Stimulated activated memory B cell treated with anti-CD40 and anti-IgM and Interleukin-4, amounts not matched to agents 10 μg/mL and 1 μg/mL and 100 μg/mL, for 72 hours (primary cell): ENCODE data around the gene PRKCA.

ENCODE experiments used
- ATAC-seq: fragments of 150-1000 bp; cut with Tn5 transposase; 2 replicates; pipeline ENCODE4 v1.10.0; 2021
- H3K27ac Mint-ChIP-seq: one replicate; pipeline ENCODE4 v1.8.0; 2022; ENCODE audit warnings: mild to moderate bottlenecking, mixed read lengths
- H3K27me3 Mint-ChIP-seq: one replicate; pipeline ENCODE4 v1.8.0; 2022; ENCODE audit warnings: mixed read lengths
- H3K36me3 Mint-ChIP-seq: one replicate; pipeline ENCODE4 v1.8.0; 2022; ENCODE audit warnings: mixed read lengths
- H3K4me1 Mint-ChIP-seq: one replicate; pipeline ENCODE4 v1.8.0; 2022; ENCODE audit warnings: mixed read lengths
- H3K4me3 Mint-ChIP-seq: one replicate; pipeline ENCODE4 v1.8.0; 2022; ENCODE audit warnings: mild to moderate bottlenecking, moderate library complexity, mixed read lengths
- H3K9me3 Mint-ChIP-seq: one replicate; pipeline ENCODE4 v1.8.0; 2022; ENCODE audit warnings: mixed read lengths

PRKCA gene

GRCh38 chr17:66665194-66665593, 362.8 kb downstream of the PRKCA start:
- H3K36me3 Mint-ChIP-seq = no peaks in the 10 kb centered on the region
- no peaks in the 10 kb centered on the region for H3K9me3 Mint-ChIP-seq
- H3K27me3 Mint-ChIP-seq = peaks cover 21% of the 10 kb centered on the region
- no peaks in the 10 kb centered on the region for H3K4me1 Mint-ChIP-seq
- ATAC-seq = no peak
- H3K27ac Mint-ChIP-seq = no peak overlapping the region
- no peak overlapping the region for H3K4me3 Mint-ChIP-seq

- no peaks in the 10 kb centered on the region for H3K9me3 Mint-ChIP-seq
- H3K27me3 Mint-ChIP-seq = peaks cover 23% of the 10 kb centered on the region
- no peaks in the 10 kb centered on the region for H3K36me3 Mint-ChIP-seq
- H3K4me3 Mint-ChIP-seq = no peak overlapping the region
- H3K4me1 Mint-ChIP-seq = no peaks in the 10 kb centered on the region
- no peak overlapping the region for H3K27ac Mint-ChIP-seq
- ATAC-seq = no peak
Measured at GRCh38 chr17:66667090-66667489, 364.7 kb downstream of the PRKCA start.

GRCh38 chr17:66667491-66668030, 365.1 kb downstream of the PRKCA start:
- Mint-ChIP-seq H3K9me3 (no peaks in the 10 kb centered on the region), H3K4me3 (no peak overlapping the region), H3K27me3 (peaks cover 23% of the 10 kb centered on the region), H3K36me3 (no peaks in the 10 kb centered on the region), H3K4me1 (no peaks in the 10 kb centered on the region), H3K27ac (no peak overlapping the region)
- ATAC-seq = no peak

- Mint-ChIP-seq H3K4me3 (no peak overlapping the region), H3K36me3 (no peaks in the 10 kb centered on the region), H3K4me1 (no peaks in the 10 kb centered on the region), H3K27ac (no peak overlapping the region), H3K27me3 (peaks cover 23% of the 10 kb centered on the region), H3K9me3 (no peaks in the 10 kb centered on the region)
- no peak for ATAC-seq
Measured at GRCh38 chr17:66670206-66670605, 367.8 kb downstream of the PRKCA start.

GRCh38 chr17:66671156-66671555, 368.7 kb downstream of the PRKCA start:
- Mint-ChIP-seq H3K4me1 (no peaks in the 10 kb centered on the region), H3K27me3 (peaks cover 15% of the 10 kb centered on the region)

GRCh38 chr17:66673668-66674276, 371.4 kb downstream of the PRKCA start:
- Mint-ChIP-seq H3K27ac (no peak overlapping the region), H3K4me1 (no peaks in the 10 kb centered on the region), H3K27me3 (peaks cover 8% of the 10 kb centered on the region), H3K9me3 (peaks cover 5% of the 10 kb centered on the region), H3K36me3 (no peaks in the 10 kb centered on the region), H3K4me3 (no peak overlapping the region)
- no peak for ATAC-seq

More at GRCh38 chr17:66671156-66671555, 368.7 kb downstream of the PRKCA start:
- no peaks in the 10 kb centered on the region for H3K36me3 Mint-ChIP-seq
- ATAC-seq = no peak
- no peak overlapping the region for H3K4me3 Mint-ChIP-seq
- H3K27ac Mint-ChIP-seq = no peak overlapping the region
- no peaks in the 10 kb centered on the region for H3K9me3 Mint-ChIP-seq

- Mint-ChIP-seq H3K27ac (no peak overlapping the region), H3K4me1 (no peaks in the 10 kb centered on the region), H3K27me3 (no peaks in the 10 kb centered on the region), H3K9me3 (peaks cover 5% of the 10 kb centered on the region), H3K4me3 (no peak overlapping the region), H3K36me3 (no peaks in the 10 kb centered on the region)
- ATAC-seq = no peak
Measured at GRCh38 chr17:66675273-66675990, 373.0 kb downstream of the PRKCA start.

GRCh38 chr17:66675991-66676371, 373.6 kb downstream of the PRKCA start:
- H3K4me1 Mint-ChIP-seq = no peaks in the 10 kb centered on the region
- H3K36me3 Mint-ChIP-seq = no peaks in the 10 kb centered on the region
- H3K27me3 Mint-ChIP-seq = no peaks in the 10 kb centered on the region
- no peak for ATAC-seq
- H3K4me3 Mint-ChIP-seq = no peak overlapping the region
- H3K9me3 Mint-ChIP-seq = peaks cover 5% of the 10 kb centered on the region
- H3K27ac Mint-ChIP-seq = no peak overlapping the region

- ATAC-seq = no peak
- Mint-ChIP-seq H3K4me3 (no peak overlapping the region), H3K4me1 (no peaks in the 10 kb centered on the region), H3K27me3 (no peaks in the 10 kb centered on the region), H3K27ac (no peak overlapping the region), H3K36me3 (no peaks in the 10 kb centered on the region), H3K9me3 (peaks cover 5% of the 10 kb centered on the region)
Measured at GRCh38 chr17:66676421-66676820, 374.0 kb downstream of the PRKCA start.

GRCh38 chr17:66677201-66677981, 375.0 kb downstream of the PRKCA start:
- Mint-ChIP-seq H3K4me1 (no peaks in the 10 kb centered on the region), H3K9me3 (peaks cover 5% of the 10 kb centered on the region), H3K36me3 (no peaks in the 10 kb centered on the region), H3K27ac (no peak overlapping the region), H3K4me3 (no peak overlapping the region), H3K27me3 (no peaks in the 10 kb centered on the region)
- no peak for ATAC-seq

GRCh38 chr17:66678061-66678460, 375.6 kb downstream of the PRKCA start:
- no peak for ATAC-seq
- H3K9me3 Mint-ChIP-seq = peaks cover 5% of the 10 kb centered on the region
- no peak overlapping the region for H3K4me3 Mint-ChIP-seq
- H3K4me1 Mint-ChIP-seq = no peaks in the 10 kb centered on the region
- no peaks in the 10 kb centered on the region for H3K27me3 Mint-ChIP-seq
- H3K27ac Mint-ChIP-seq = no peak overlapping the region
- no peaks in the 10 kb centered on the region for H3K36me3 Mint-ChIP-seq

- H3K9me3 Mint-ChIP-seq = peaks cover 5% of the 10 kb centered on the region
- H3K27me3 Mint-ChIP-seq = no peaks in the 10 kb centered on the region
- H3K4me3 Mint-ChIP-seq = no peak overlapping the region
- no peak overlapping the region for H3K27ac Mint-ChIP-seq
- H3K4me1 Mint-ChIP-seq = no peaks in the 10 kb centered on the region
- H3K36me3 Mint-ChIP-seq = no peaks in the 10 kb centered on the region
- ATAC-seq = no peak
Measured at GRCh38 chr17:66678827-66679226, 376.4 kb downstream of the PRKCA start.

- Mint-ChIP-seq H3K4me3 (no peak overlapping the region), H3K27me3 (no peaks in the 10 kb centered on the region), H3K36me3 (no peaks in the 10 kb centered on the region), H3K9me3 (peaks cover 5% of the 10 kb centered on the region), H3K27ac (no peak overlapping the region), H3K4me1 (no peaks in the 10 kb centered on the region)
- ATAC-seq = no peak
Measured at GRCh38 chr17:66679631-66680517, 377.5 kb downstream of the PRKCA start.

GRCh38 chr17:66682283-66682682, 379.9 kb downstream of the PRKCA start:
- H3K27ac Mint-ChIP-seq = no peak overlapping the region
- peaks cover 5% of the 10 kb centered on the region for H3K9me3 Mint-ChIP-seq
- ATAC-seq = no peak
- no peaks in the 10 kb centered on the region for H3K36me3 Mint-ChIP-seq
- H3K4me1 Mint-ChIP-seq = no peaks in the 10 kb centered on the region
- H3K27me3 Mint-ChIP-seq = no peaks in the 10 kb centered on the region
- H3K4me3 Mint-ChIP-seq = no peak overlapping the region

- ATAC-seq = no peak
- H3K27ac Mint-ChIP-seq = no peak overlapping the region
- no peaks in the 10 kb centered on the region for H3K9me3 Mint-ChIP-seq
- no peaks in the 10 kb centered on the region for H3K36me3 Mint-ChIP-seq
- H3K4me3 Mint-ChIP-seq = no peak overlapping the region
- H3K4me1 Mint-ChIP-seq = no peaks in the 10 kb centered on the region
- H3K27me3 Mint-ChIP-seq = no peaks in the 10 kb centered on the region
Measured at GRCh38 chr17:66684261-66684660, 381.8 kb downstream of the PRKCA start.
